NCI-H460 (cell line): ENCODE data around the gene EYA2. TPM values are rescaled to one million over a fixed set of nuclear protein-coding genes. Genes with fewer than 3 reads are reported as not detected.

Source experiments
- DNase-seq: peaks from one replicate; pipeline ENCODE4 v3.0.0-alpha.2; 2016; ENCODE audit warnings: low read depth; ENCODE audit errors: extremely low read depth
- total RNA-seq: library from RNA; depleted of rRNA; stranded (reverse); fragments of >200 nt; shearing (Covaris generic); gene quantifications from 2 replicates; pipeline ENCODE4 v1.2.3, GENCODE V29; 2014

The EYA2 gene
- total RNA-seq, 1 experiment from 2014 or later = 0.32 TPM

- DNase-seq = no peak
Measured at GRCh38 chr20:46974669-46975434, 80.2 kb downstream of the EYA2 start.

GRCh38 chr20:46975976-46976375 is 81.3 kb downstream of the EYA2 start:
- no peak for DNase-seq

GRCh38 chr20:46977204-46977603 is 82.6 kb downstream of the EYA2 start:
- DNase-seq = no peak

GRCh38 chr20:46977909-46978588 is 83.4 kb downstream of the EYA2 start:
- no peak for DNase-seq

- no peak for DNase-seq
Measured at GRCh38 chr20:46978951-46979491, 84.4 kb downstream of the EYA2 start.

GRCh38 chr20:46979603-46980241 is 85.1 kb downstream of the EYA2 start:
- DNase-seq = no peak

- no peak for DNase-seq
Measured at GRCh38 chr20:46981184-46981583, 86.5 kb downstream of the EYA2 start.

- no peak for DNase-seq
Measured at GRCh38 chr20:46983466-46983865, 88.8 kb downstream of the EYA2 start.

GRCh38 chr20:46984405-46984804 is 89.8 kb downstream of the EYA2 start:
- no peak for DNase-seq

GRCh38 chr20:46985250-46985649 is 90.6 kb downstream of the EYA2 start:
- DNase-seq = no peak

- DNase-seq = no peak
Measured at GRCh38 chr20:46985671-46986070, 91.0 kb downstream of the EYA2 start.

- DNase-seq = peak; percentile 33
Measured at GRCh38 chr20:46987001-46987400, 92.4 kb downstream of the EYA2 start.

GRCh38 chr20:46990017-46990595 is 95.5 kb downstream of the EYA2 start:
- DNase-seq = no peak

GRCh38 chr20:46990596-46991104 is 96.0 kb downstream of the EYA2 start:
- DNase-seq = no peak

GRCh38 chr20:46991168-46991567 is 96.5 kb downstream of the EYA2 start:
- no peak for DNase-seq

- DNase-seq = no peak
Measured at GRCh38 chr20:46991880-46992639, 97.4 kb downstream of the EYA2 start.

- no peak for DNase-seq
Measured at GRCh38 chr20:46992640-46993035, 98.0 kb downstream of the EYA2 start.

GRCh38 chr20:46993465-46994095 is 98.9 kb downstream of the EYA2 start:
- DNase-seq = no peak

- DNase-seq = no peak
Measured at GRCh38 chr20:46994341-46994740, 99.7 kb downstream of the EYA2 start.
